Activated CD4-positive, alpha-beta T cell treated with anti-CD3 and anti-CD28 coated beads for 1 hour (primary cell): ENCODE measurements around the gene TMEM191C.
A peak's percentile ranks its signal among the peaks of the same experiment; 100 is the strongest.
"Not testable (repeated sequence)": the region's sequence is repeated elsewhere in the genome, so short reads cannot be mapped to it uniquely, and the experiment has no call there.

Experiments used
- DNase-seq: peaks from one replicate; pipeline ENCODE4 v3.0.0-alpha.2; 2020

The TMEM191C gene

DNA sequence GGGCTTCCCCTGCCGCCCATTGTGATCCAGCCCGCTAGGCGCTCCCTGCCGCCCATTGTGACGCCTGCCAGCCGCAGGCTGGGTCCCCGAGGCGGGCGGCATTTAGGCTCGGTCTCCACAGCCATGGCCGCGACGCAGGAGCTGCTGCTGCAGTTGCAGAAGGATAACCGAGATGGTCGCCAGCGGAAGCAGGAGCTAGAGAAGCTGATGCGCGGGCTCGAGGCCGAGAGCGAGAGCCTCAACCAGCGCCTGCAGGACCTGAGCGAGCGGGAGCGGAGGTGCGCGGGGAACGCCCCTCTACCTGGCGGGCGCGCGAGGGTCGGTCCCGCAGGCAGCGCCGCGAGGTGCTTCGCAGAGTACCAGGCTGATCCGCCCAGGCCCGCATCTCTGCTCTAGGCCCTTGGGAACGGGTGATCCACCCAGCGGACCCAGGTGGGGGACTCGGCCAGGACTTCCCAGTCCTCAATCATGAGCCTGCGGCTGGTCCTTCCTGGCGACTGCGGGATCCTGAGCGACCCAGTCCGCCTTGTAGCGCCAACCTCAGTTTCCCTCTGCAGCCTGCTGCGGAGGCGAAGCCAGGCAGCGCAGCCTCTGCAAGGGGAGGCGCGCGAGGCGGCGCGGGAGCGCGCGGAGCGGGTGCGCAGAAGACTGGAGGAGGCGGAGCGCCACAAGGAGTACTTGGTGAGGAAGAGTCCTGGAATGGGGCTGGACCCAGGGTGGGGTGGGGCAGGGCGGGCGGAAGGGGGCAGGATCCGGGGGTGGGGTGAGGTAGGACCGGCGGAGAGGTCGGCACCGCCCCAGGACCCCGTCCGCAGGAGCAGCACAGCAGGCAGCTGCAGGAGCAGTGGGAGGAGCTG lies at the start of gene TMEM191C:
Gene TMEM191C, plus strand, starts transcription at position 51 of the 857 bp plus-strand sequence. Its CDS starts 73 bp downstream, at position 124.
- DNase-seq: not testable (repeated sequence)

DNA sequence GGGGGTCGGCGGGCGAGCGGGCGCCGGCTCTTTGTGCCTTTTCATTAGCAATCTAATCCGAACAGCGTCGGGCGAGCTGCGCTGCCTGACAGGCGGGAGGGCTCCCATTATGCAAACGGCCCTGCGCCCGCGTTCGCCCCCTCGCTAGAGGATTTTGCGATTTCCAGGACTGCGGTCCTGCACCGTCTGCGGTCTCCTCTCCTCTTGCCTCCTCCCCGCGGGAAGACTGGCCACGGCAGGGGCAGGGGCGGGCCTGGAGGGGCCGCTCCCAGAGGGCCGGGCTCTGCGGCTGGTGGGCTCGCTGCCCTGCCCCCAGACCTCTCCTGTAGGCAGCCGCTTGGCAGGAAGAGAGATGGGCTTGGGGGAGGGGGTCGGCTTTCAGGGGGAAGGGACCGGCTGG lies 49.3 kb upstream of the TMEM191C start:
- not testable (repeated sequence) for DNase-seq

DNA sequence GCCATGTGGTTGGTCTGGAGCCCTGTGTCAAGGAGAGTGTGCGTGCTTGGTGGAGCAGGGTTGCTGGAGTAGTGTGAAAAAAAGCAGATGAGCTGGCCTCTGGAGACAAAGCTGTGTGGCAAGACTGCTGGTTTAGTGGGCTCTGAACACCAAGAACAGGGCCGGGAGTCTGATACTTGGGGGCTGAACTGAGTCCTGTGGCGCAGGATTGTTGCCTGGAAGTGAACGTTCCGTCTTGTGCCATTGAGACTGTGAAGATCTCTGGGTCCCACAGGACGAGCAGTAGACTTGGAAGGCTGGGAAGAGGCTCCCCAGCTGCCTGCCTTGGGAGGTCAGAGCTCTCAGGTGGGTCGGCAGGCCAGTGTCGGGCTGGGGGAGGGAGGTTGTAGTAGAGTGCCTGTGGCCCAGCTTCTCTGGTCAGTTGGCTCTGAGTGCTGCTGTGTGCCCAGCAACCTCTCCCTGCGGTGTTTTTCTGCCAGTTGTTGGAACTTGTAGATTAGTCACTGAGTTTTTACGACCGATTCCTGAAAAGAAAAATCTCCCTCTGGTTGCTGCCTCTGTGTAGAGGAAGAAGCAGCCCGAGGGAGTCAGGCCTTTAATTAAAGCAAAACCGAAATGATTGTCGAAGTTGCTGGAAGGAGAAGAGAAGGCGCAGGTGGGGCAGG lies 48.1 kb upstream of the TMEM191C start:
- DNase-seq: not testable (repeated sequence)

DNA sequence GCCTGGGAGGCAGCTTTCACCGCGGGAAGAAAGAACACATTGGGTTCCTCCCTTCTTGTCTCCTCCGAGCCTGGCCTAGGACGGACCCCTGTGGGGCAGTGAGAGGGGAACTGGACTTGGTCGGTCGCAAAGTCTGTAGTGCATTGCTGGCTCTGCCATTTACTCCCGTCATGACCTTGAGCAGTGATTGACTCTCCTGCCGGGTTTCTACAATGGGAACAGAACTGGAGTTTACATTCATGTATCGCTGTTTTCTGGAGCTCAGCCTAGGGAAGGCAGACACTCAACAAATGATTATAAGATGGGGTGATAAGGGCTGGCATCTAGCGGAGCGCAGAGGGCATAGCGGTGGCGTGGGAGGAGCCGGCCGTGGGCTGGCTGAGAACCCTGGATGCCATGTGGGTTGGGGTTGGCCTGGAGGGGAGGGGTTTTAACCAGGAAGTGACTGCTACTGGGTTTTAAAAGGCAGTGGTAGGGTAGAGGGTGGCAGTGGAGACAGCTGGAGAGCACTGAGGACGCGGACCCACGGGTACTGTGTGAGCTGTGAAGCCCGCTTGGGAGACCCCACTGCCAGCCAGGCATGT lies 46.9 kb upstream of the TMEM191C start:
- not testable (repeated sequence) for DNase-seq

DNA sequence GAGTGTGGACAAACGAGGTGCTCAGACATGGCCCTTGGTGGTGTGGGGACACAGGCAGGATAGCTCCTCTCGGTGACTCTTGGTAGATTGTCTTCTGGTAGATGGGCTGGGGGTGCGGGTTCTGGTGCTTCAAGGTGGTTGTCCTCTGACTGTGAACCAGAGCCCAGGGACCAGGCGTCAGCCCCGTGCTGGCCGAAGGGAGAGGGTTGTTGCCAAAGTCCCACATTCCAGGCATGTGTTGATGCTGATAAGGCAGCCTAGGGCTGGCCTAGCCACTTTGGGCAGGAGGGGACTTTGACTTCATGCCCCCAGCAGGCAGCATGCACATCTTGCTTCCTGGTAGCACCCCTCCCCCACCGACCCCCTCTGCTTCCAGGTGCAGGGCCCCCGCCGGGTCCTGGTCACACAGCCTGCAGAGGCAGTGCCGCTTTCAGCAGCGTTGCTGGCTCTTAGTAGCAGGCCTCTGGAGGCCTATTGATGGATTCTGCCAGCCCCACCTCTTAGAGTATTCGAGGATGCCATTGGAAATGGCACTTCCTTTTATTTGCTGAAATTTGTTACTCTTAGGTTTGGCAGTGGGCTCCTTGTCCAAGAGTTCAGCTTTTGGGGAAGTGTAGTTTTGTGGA lies 43.0 kb upstream of the TMEM191C start:
- not testable (repeated sequence) for DNase-seq

DNA sequence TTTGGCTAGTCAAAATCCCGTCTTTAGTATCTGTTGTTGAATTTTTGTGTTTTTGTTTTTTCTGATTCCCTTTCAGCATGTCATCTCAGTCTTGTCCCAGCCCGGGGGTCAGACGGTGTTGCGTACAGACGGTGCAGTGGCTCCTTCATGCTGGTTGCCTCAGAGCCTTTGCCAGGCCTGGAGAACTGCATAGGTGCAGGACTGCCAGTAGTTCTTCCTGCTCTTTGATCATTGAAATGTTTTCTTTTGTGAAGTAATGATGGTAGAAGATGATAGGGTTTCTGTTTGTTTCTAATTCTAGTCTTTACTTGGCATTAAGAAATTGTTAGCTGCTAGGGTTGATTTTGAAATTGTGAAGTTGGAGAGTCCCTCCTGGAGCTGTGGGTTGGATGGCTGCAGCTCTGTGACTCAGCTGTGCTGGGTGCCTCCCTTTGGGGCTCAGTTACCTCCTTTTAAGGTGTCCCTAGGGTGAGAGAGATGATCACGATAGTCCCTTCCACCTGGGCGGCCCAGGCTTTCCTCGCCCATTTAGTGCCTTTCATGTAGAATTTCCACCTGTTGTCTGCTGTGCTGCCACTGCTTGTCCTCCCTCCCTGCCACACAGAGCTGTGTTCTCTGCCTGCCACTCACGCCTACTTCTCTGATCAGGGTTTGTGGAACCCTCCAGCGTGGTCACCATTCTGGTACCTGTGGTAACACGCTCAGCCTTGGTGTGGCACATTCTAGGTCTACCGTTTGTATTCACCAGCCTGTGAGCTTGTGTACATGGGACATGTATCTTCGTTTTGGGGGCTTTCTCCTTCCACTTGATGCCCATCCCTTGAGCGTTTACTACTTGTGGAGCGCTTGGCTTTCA lies 32.6 kb upstream of the TMEM191C start:
- not testable (repeated sequence) for DNase-seq

DNA sequence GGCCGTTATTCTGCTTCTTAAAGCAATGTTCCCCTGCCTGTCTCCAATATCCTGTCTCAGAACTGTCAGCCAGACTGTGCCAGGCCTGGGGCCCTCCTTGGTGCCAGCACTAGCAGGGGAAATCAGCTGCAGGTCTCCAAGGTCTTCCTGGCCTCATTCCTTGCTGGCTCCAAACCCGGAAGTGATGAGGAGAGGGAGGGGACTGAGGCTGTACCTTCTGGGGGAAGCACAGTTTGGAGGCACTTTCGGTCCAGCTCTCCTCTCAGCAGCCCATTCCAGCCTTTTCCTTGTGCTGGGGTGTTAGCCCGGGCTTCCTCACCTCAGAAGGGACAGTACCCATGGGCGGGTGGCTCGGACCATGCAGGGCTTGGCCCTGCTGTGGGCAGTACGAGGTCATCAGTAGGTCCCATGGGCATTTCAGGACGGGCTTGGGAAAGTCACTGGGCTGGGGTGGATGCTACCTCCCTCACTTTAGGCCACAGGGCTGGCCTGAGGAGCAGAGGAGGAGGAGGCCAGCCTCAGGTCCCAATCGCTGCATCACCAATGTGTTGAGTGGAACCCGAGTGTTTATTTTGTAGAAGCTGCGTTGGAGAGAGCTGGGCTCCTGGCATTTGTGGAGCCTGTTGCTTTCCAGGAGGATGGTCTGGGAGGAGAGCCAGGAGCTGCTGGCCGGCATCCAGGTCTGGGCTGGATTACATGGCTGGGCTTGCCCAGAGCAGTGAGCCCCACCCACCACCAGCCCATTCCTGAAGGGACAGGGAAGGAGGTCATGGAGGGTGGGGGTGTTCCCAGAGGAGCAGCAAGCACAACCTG lies 31.0 kb upstream of the TMEM191C start:
- not testable (repeated sequence) for DNase-seq

DNA sequence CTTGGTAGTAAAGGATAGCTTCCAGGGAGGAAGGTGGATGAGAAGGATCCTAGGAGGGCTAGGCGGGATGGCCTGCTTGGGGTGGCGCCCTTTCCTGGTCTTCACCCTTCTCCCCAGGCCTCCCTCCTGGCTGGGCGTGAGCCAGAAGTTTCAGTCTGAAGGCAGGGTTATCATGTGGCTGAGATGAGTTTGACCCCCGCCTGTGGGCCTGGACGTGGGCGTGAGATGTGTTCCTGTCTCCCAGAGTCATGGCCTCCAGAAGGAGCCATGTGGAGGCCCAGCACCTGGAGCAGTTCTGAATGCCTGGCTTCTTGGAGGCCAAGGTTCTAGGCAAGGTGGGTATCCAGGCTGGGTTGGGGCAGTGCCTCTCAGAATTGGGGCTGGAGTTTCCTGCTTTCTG lies 29.2 kb upstream of the TMEM191C start:
- DNase-seq: not testable (repeated sequence)

DNA sequence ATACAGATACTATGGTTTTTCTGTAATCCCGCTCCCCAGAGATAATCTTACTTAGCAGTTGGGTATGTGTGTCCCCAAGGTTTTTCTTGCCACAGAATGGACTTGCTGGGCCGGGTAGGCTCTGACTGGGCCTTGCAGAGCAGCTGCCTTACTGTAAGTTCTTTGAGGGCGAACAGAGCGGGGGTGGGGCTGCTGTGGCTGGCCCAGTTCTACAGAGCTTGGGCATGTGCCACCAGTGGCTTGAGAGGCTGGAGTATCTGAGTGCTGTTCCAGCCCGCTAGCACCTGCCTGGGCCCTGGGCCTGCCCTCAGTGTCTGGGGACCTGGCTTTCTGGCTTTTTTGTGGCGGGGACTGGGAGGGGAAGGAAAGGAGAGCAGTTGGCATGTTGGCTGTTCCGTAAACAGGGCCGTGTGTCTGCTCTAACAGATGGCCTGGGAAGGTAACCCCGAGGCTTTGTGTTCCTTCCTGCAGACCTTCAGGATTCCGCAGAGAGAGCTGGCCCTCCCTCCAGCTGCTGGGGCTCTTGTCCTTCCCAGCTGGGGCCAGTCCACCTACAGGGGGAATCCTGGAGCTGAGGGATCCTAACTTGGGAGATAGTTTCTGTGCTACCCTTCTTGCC lies 27.1 kb upstream of the TMEM191C start:
- not testable (repeated sequence) for DNase-seq

DNA sequence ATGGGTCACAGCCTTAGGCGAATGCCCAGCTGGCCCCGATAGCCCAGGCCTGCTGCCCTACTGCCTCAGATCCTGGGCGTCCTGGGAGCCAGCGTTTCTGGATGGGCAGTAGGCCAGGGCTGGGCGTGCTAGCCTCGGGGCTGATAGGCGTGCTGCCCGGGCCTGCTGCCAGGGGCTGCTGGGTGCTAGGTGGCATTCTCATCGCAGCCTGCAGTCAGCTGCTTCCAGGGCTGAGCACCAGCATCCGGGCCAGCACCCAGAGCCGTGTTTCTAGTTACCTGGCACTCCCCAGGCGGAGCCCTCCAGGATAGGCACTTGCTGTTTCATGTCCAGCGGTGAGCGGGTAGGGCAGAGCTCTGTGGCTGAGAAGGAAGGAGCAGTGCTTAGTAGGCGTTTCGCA lies 26.5 kb upstream of the TMEM191C start:
- not testable (repeated sequence) for DNase-seq

DNA sequence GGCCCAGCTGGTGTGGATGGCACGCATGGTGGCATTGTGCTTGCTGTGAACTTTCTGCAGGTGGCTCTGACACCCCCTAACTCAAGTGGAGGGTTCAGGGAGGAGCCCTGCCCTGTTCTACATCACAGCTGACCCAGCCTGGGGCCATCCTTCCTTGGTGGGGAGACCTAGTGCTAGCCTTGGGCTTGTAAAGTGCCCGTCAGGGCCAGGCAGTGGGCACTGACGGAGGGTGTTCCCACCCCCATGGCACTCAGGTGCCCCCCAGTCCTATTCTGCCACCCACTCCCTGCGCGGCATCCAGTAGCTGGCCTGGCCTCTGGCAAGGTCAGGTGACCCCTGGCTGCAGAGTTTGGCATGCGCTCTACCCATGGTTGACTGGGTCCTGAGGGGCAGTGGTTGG lies 26.0 kb upstream of the TMEM191C start:
- DNase-seq: peak; percentile 6

DNA sequence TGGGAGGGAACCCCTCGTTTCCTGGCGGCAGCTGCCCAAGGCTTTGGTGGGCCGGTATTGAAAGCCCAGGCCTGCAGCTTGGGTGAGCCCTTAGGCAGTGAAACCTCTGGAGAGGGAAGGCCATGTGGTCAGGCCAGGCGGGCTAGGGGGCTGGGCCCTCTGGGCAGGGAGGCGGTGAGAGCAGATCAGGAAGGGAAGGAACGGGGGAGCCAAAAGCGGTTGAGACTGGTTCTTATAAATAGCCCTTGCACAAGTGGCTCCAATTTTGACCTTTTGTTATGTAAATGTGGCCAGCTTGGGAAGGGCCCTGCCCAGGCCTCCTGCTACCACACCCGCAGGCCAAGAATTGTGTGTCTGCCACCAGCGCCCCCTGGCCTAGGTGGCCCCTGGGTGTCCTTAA lies 25.1 kb upstream of the TMEM191C start:
- DNase-seq: not testable (repeated sequence)

DNA sequence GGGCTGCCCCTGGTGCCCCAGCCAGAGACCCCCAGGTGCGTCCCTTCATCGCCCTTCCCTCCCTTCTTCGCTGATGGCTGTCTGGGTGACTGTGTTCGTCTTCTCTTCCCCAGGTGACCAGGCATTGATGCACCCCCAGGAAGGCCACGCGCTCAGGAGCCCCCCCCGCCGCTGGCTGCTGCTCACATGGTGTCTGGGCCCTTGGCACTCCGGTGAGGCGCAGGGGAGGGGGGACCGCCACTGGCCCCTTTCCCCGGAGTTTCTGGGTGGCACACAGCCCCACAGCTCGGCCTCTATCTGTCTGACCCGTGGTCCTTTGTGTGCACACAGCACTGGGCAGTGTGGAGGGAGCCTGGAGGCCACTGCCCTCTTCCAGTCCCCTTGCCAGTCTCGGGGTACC lies 24.5 kb upstream of the TMEM191C start:
- DNase-seq: not testable (repeated sequence)

DNA sequence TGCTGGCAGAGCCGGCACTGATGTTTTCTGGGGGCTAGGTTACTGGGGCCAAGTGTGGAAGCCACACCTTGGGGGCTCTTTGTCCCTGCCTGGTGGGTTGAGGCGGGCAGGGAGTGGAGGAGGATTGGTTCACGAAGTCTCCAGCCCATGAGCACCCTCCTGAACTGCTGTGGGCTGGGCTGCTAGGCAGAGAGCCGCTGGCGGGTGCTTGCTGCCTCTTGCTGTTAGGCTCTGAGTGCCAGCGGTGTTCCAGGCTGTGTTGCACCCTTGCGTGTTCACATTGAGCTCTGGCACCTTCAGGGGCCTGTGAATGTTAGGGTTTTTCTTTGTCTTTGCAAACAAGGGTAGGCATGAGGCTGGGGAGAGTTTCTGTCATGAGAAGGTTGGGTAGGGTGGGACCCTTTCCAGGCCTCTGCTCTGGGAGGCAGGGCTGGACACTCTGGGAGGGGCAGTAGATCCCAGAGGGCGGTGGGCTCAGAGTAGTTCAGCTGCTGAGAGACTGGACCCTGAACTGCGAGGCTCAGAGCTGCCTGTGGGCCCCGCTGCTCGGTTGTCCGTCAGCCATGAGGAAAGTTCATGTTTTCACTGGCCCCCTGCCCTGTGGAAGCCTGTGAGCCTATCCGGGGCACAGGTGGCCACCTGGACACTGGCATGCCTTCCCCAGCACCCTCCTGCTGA lies 24.0 kb upstream of the TMEM191C start:
- DNase-seq: no peak

DNA sequence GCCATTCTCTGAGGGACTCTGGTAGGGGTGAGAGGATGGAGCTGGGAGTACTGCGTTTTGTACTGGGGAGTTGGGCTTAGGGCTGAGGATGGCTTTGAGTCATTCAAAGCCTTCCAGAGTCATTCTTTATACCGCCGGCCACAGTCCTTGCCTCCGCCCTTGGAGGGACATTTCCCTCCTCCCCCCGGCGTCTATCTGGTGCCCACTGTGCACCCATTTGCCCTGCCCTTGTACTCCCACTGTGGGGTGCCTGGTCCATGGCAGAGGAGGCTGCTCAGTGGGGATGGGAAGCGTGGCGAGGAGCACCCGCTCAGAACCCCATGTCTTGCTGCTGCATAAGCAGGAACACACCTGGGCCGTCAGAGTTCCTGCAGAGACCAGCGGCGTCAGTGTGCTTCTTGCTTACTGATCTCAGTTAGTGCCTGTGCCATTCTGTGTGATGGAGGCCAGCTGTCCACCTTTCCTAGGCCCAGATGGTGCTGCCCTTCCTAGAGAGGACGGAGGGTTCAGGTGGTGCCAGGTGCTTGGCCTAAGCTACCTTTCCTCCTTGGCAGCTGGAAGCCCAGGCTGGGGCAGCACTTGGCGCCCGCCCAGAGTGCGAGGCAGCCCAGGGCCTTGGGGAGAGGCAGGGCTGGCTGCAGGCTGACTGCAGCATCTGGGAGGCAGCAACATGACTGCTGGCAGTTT lies 23.3 kb upstream of the TMEM191C start:
- DNase-seq: no peak

DNA sequence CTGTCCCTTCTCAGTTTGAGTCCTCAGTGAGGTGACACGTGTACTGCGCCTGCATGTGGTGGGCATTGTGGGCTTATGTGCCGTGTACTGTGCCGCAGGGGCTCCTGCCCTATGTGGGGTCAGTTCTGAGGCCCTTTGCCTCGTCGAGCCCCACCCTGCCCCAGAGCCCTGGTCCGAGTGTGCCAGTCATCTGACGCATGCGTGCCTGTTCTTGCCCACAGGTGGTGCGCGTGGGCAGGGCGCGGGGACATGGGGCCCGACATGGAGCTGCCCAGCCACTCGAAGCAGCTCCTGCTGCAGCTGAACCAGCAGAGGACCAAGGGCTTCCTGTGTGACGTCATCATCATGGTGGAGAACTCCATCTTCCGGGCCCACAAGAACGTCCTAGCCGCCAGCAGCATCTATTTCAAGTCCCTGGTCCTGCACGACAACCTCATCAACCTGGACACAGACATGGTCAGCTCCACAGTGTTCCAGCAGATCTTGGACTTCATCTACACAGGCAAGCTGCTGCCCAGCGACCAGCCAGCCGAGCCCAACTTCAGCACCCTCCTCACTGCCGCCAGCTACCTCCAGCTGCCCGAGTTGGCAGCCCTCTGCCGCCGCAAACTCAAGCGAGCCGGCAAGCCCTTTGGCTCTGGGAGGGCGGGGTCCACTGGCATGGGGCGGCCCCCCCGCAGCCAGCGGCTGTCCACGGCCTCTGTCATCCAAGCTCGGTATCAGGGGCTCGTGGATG lies 22.3 kb upstream of the TMEM191C start:
- peak; percentile 6 for DNase-seq

DNA sequence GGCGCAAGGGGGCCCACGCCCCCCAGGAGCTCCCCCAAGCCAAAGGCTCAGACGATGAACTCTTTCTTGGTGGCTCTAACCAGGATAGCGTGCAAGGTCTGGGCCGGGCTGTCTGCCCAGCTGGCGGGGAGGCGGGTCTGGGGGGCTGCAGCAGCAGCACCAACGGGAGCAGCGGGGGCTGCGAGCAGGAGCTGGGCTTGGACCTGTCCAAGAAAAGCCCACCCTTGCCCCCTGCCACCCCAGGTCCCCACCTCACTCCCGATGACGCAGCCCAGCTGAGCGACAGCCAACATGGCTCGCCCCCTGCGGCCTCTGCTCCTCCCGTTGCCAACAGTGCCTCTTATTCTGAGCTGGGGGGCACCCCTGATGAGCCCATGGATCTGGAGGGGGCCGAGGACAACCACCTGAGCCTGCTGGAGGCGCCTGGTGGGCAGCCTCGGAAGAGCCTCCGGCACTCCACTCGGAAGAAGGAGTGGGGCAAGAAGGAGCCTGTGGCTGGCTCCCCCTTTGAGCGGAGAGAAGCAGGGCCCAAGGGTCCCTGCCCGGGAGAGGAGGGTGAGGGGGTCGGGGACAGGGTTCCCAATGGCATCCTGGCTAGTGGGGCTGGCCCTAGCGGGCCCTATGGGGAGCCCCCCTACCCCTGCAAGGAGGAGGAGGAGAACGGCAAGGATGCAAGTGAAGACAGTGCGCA lies 21.6 kb upstream of the TMEM191C start:
- peak; percentile 6 for DNase-seq

DNA sequence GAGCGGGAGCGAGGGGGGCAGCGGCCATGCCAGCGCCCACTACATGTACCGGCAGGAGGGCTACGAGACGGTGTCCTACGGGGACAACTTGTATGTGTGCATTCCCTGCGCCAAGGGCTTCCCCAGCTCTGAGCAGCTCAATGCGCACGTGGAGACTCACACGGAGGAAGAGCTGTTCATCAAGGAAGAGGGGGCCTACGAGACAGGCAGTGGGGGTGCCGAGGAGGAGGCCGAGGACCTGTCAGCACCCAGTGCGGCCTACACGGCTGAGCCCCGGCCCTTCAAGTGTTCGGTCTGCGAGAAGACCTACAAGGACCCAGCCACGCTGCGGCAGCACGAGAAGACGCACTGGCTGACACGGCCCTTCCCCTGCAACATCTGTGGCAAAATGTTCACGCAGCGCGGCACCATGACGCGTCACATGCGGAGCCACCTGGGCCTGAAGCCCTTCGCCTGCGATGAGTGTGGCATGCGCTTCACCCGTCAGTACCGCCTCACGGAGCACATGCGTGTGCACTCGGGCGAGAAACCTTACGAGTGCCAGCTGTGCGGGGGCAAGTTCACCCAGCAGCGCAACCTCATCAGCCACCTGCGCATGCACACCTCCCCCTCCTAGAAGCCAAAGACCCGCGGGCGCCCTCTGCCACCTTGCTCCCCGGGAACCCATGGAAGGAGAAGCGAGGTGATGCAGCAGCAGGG lies 20.9 kb upstream of the TMEM191C start:
- DNase-seq: peak; percentile 6
